ENCODE measurements around the gene SORCS2.

Gene SORCS2

DNA sequence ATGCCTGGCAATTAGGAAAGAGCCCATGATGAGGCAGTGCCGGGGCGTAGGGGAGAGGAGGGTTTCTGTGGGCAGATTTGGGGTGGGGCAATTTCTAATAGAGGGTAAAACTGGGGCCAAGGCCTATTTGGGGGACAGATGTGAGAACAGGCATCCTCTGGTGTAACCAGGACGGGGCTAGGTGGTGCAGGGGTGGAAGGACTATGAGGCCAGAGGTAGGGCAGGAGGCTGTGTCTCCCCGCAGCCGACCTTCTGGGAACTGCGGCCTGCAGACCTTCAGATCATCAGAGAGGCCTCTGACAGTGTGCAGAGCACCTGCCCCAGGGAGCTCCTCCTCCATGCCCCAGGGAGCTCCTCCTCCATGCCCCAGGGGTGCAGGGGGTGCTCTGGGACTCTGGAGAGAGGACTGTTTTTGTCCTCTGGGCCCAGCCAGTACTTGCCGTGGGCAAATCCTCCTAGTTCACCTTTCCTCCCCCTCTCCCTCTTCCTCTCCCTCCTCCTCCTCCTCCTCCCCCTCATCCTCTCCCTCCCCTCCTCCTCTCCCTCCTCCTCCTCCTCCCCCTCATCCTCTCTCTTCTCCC, 101.9 kb downstream of the SORCS2 start:
- WGBS (ENCODE audit: insufficient coverage): 69% methylated on average over 6 of the region's 7 CpGs
- Histone ChIP-seq H3K9me3 (ENCODE audit: control extremely low read depth in 1 of 5, control insufficient read depth in 4 of 5, insufficient read depth in 2 of 5, low read depth in 1 of 5, low read length in 4 of 5) (no peaks in the 10 kb centered on the region), H3K4me3 (ENCODE audit: control insufficient read depth in 1 of 7, extremely low read depth in 1 of 7, insufficient read depth in 4 of 7, low read depth in 2 of 7, low read length in 6 of 7) (no peak overlapping the region), H3K27me3 (replicated peaks in 2 of 5; ENCODE audit: control insufficient read depth in 4 of 5, insufficient read depth in 5 of 5, low read length in 4 of 5) (peaks cover 0 to 56% (median 5%) of the 10 kb centered on the region in 5 experiments), H3K4me1 (ENCODE audit: control extremely low read depth in 1 of 4, control insufficient read depth in 4 of 4, insufficient read depth in 4 of 4, low read length in 3 of 4) (no peaks in the 10 kb centered on the region), H3K36me3 (ENCODE audit: control insufficient read depth in 4 of 4, insufficient read depth in 4 of 4, low read length in 3 of 4) (no peaks in the 10 kb centered on the region), H3K27ac (ENCODE audit: insufficient read depth in 1 of 2, low read depth in 1 of 2, low read length in 2 of 2, poor library complexity in 1 of 2, severe bottlenecking in 2 of 2) (no peak overlapping the region)
- peak in 2 of 3 donors; percentile 16 to 27 for DNase-seq
- ChIA-PET POLR2A (no interaction called here), CTCF (interaction anchor here (0.7 kb wide), 1 partner anchor 102 kb away, joined by 3 read pairs; the partner anchor contains the start of gene SORCS2)

DNA sequence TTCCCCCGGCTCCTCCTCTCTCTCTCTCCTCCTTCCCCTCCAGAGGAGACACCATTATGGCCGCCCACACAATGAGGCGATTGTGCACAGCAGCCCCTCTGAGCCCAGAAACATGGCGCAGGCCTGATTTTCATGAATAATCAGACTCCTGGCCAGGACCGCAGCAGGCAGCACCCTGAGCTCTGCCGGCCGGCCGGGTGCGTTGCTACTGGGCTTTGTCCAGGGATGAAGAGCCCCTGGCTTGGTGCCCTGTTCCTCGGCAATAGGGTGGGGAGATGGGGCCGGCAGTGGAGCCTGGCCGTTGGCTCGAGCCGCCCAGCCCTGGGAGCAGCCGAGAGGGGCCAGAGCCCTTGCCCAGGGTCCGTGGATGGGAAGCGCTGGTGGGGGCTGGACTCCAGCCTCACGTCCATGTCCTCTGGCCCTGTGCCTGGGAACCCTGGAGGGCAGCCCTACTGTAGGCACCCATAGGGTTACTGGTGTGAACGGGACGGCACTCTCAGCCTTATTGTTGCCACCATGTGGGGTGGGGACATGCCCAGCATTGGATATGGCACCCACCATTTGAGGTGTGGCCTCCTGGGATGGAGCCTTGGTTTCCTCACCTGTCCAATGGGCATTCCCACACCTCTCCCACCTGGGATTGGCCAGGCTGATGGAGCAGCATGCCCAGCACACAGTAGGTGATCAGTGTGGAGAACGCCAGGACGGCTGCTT, 103.0 kb downstream of the SORCS2 start:
- ChIA-PET CTCF (interaction anchor here (1.0 to 2.4 kb wide), 4 partner anchors 13 to 192 kb away, joined by 3 to 8 read pairs (median 4); no protein-coding TSS in a partner anchor), POLR2A (no interaction called here)
- Histone ChIP-seq H3K4me1 (ENCODE audit: control extremely low read depth in 1 of 4, control insufficient read depth in 4 of 4, insufficient read depth in 4 of 4, low read length in 3 of 4) (no peaks in the 10 kb centered on the region), H3K27ac (ENCODE audit: insufficient read depth in 1 of 2, low read depth in 1 of 2, low read length in 2 of 2, poor library complexity in 1 of 2, severe bottlenecking in 2 of 2) (no peak overlapping the region), H3K4me3 (ENCODE audit: control insufficient read depth in 1 of 7, extremely low read depth in 1 of 7, insufficient read depth in 4 of 7, low read depth in 2 of 7, low read length in 6 of 7) (no peak overlapping the region), H3K36me3 (ENCODE audit: control insufficient read depth in 4 of 4, insufficient read depth in 4 of 4, low read length in 3 of 4) (no peaks in the 10 kb centered on the region), H3K9me3 (ENCODE audit: control extremely low read depth in 1 of 5, control insufficient read depth in 4 of 5, insufficient read depth in 2 of 5, low read depth in 1 of 5, low read length in 4 of 5) (no peaks in the 10 kb centered on the region), H3K27me3 (replicated peaks in 2 of 5; ENCODE audit: control insufficient read depth in 4 of 5, insufficient read depth in 5 of 5, low read length in 4 of 5) (peaks cover 0 to 63% (median 7%) of the 10 kb centered on the region in 5 experiments)
- WGBS (ENCODE audit: insufficient coverage): 87% methylated on average over 22 of the region's 22 CpGs
- DNase-seq: peak in 1 of 3 donors; percentile 4

DNA sequence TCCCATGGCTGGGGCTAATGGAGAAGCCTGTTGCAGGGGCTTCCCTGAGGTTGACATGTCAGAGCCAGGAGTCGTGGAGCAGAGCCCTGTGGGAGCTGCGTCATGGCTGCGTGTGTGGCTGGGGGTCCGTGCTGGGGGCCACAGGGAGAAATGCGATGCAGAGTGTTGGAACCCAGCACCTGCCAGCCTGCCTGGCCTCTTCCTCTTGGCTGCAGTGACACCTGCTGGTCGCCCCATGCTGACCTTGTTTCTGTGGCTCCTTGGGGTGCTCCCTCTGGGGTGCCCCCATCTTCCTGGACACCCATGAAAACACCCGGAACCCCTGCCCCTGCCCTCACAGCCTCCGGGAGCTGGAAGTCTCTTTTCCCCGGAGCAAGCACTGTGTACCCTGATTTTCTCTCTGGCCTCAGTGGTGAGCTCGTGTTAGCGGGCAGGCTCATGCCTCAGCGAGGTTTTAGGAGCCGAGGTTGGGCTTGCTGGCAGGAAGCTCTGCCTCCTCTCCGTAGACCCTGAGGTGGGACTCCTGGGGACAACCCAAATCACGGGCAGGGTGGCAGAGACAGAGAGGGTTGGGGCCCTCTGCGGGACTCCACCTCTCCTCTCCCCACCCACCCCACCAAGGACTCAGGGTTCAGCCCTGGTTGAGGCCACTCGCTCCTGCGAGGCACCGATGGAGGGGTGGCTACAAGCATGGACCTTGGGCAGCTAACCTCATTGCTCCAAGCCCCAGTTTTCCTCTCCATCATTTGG, 103.7 kb downstream of the SORCS2 start:
- peaks cover 0 to 63% (median 7%) of the 10 kb centered on the region in 5 experiments for H3K27me3 ChIP-seq (replicated peaks in 2 of 5; ENCODE audit: control insufficient read depth in 4 of 5, insufficient read depth in 5 of 5, low read length in 4 of 5)
- no peak overlapping the region for H3K4me3 ChIP-seq (ENCODE audit: control insufficient read depth in 1 of 7, extremely low read depth in 1 of 7, insufficient read depth in 4 of 7, low read depth in 2 of 7, low read length in 6 of 7)

GRCh38 chr4:7296661-7297335, 104.5 kb downstream of the SORCS2 start:
- POLR2A ChIA-PET: no interaction called here
- peaks cover 0 to 57% (median 8%) of the 10 kb centered on the region in 5 experiments for H3K27me3 ChIP-seq (replicated peaks in 2 of 5; ENCODE audit: control insufficient read depth in 4 of 5, insufficient read depth in 5 of 5, low read length in 4 of 5)
- H3K4me3 ChIP-seq (ENCODE audit: control insufficient read depth in 1 of 7, extremely low read depth in 1 of 7, insufficient read depth in 4 of 7, low read depth in 2 of 7, low read length in 6 of 7): no peak overlapping the region
- H3K36me3 ChIP-seq (ENCODE audit: control insufficient read depth in 4 of 4, insufficient read depth in 4 of 4, low read length in 3 of 4): no peaks in the 10 kb centered on the region
- no peaks in the 10 kb centered on the region for H3K4me1 ChIP-seq (ENCODE audit: control extremely low read depth in 1 of 4, control insufficient read depth in 4 of 4, insufficient read depth in 4 of 4, low read length in 3 of 4)
- DNase-seq: no peak
- no peak overlapping the region for H3K27ac ChIP-seq (ENCODE audit: insufficient read depth in 1 of 2, low read depth in 1 of 2, low read length in 2 of 2, poor library complexity in 1 of 2, severe bottlenecking in 2 of 2)
- 93% methylated on average over 10 of the region's 23 CpGs for WGBS (ENCODE audit: insufficient coverage)
- no peaks in the 10 kb centered on the region for H3K9me3 ChIP-seq (ENCODE audit: control extremely low read depth in 1 of 5, control insufficient read depth in 4 of 5, insufficient read depth in 2 of 5, low read depth in 1 of 5, low read length in 4 of 5)
- CTCF ChIA-PET: interaction anchor here (1.0 to 2.4 kb wide), 6 partner anchors 12 to 193 kb away, joined by 3 to 8 read pairs (median 4); no protein-coding TSS in a partner anchor

More for the DNA sequence above, 103.7 kb downstream of the SORCS2 start:
- Histone ChIP-seq H3K4me1 (ENCODE audit: control extremely low read depth in 1 of 4, control insufficient read depth in 4 of 4, insufficient read depth in 4 of 4, low read length in 3 of 4) (no peaks in the 10 kb centered on the region), H3K36me3 (ENCODE audit: control insufficient read depth in 4 of 4, insufficient read depth in 4 of 4, low read length in 3 of 4) (no peaks in the 10 kb centered on the region), H3K9me3 (ENCODE audit: control extremely low read depth in 1 of 5, control insufficient read depth in 4 of 5, insufficient read depth in 2 of 5, low read depth in 1 of 5, low read length in 4 of 5) (no peaks in the 10 kb centered on the region), H3K27ac (ENCODE audit: insufficient read depth in 1 of 2, low read depth in 1 of 2, low read length in 2 of 2, poor library complexity in 1 of 2, severe bottlenecking in 2 of 2) (no peak overlapping the region)
- 73% methylated on average over 14 of the region's 19 CpGs for WGBS (ENCODE audit: insufficient coverage)
- POLR2A ChIA-PET: no interaction called here
- DNase-seq: peak; percentile 19 to 32 (median 24)
- CTCF ChIA-PET: interaction anchor here (0.6 to 2.4 kb wide), 6 partner anchors 13 to 920 kb away, joined by 3 to 8 read pairs (median 4); no protein-coding TSS in a partner anchor

- H3K27me3 ChIP-seq (replicated peaks in 2 of 5; ENCODE audit: control insufficient read depth in 4 of 5, insufficient read depth in 5 of 5, low read length in 4 of 5): peaks cover 0 to 56% (median 8%) of the 10 kb centered on the region in 5 experiments
- H3K27ac ChIP-seq (ENCODE audit: insufficient read depth in 1 of 2, low read depth in 1 of 2, low read length in 2 of 2, poor library complexity in 1 of 2, severe bottlenecking in 2 of 2): no peak overlapping the region
- H3K4me3 ChIP-seq (ENCODE audit: control insufficient read depth in 1 of 7, extremely low read depth in 1 of 7, insufficient read depth in 4 of 7, low read depth in 2 of 7, low read length in 6 of 7): no peak overlapping the region
- WGBS (ENCODE audit: insufficient coverage): 57% methylated on average over 7 of the region's 9 CpGs
- H3K36me3 ChIP-seq (ENCODE audit: control insufficient read depth in 4 of 4, insufficient read depth in 4 of 4, low read length in 3 of 4): no peaks in the 10 kb centered on the region
- CTCF ChIA-PET: interaction anchor here (1.3 to 2.4 kb wide), 3 partner anchors 101 to 108 kb away, joined by 3 to 8 read pairs (median 5); no protein-coding TSS in a partner anchor
- no peak for DNase-seq
- POLR2A ChIA-PET: interaction anchor here (0.6 kb wide), 1 partner anchor 16 kb away, joined by 3 read pairs; no protein-coding TSS in a partner anchor
- H3K4me1 ChIP-seq (ENCODE audit: control extremely low read depth in 1 of 4, control insufficient read depth in 4 of 4, insufficient read depth in 4 of 4, low read length in 3 of 4): no peaks in the 10 kb centered on the region
- no peaks in the 10 kb centered on the region for H3K9me3 ChIP-seq (ENCODE audit: control extremely low read depth in 1 of 5, control insufficient read depth in 4 of 5, insufficient read depth in 2 of 5, low read depth in 1 of 5, low read length in 4 of 5)
These were observed 105.0 kb downstream of the SORCS2 start for GRCh38 chr4:7297374-7297773.

GRCh38 chr4:7297881-7298280, 105.5 kb downstream of the SORCS2 start:
- H3K4me1 ChIP-seq (ENCODE audit: control extremely low read depth in 1 of 4, control insufficient read depth in 4 of 4, insufficient read depth in 4 of 4, low read length in 3 of 4): no peaks in the 10 kb centered on the region
- WGBS (ENCODE audit: insufficient coverage): 66% methylated on average over 5 of the region's 8 CpGs
- no peak for DNase-seq
- H3K36me3 ChIP-seq (ENCODE audit: control insufficient read depth in 4 of 4, insufficient read depth in 4 of 4, low read length in 3 of 4): no peaks in the 10 kb centered on the region
- no peak overlapping the region for H3K4me3 ChIP-seq (ENCODE audit: control insufficient read depth in 1 of 7, extremely low read depth in 1 of 7, insufficient read depth in 4 of 7, low read depth in 2 of 7, low read length in 6 of 7)
- peaks cover 0 to 56% (median 8%) of the 10 kb centered on the region in 5 experiments for H3K27me3 ChIP-seq (replicated peaks in 2 of 5; ENCODE audit: control insufficient read depth in 4 of 5, insufficient read depth in 5 of 5, low read length in 4 of 5)
- CTCF ChIA-PET: interaction anchor here (1.1 to 2.4 kb wide), 3 partner anchors 10 to 103 kb away, joined by 3 to 8 read pairs (median 3); no protein-coding TSS in a partner anchor
- H3K9me3 ChIP-seq (ENCODE audit: control extremely low read depth in 1 of 5, control insufficient read depth in 4 of 5, insufficient read depth in 2 of 5, low read depth in 1 of 5, low read length in 4 of 5): no peaks in the 10 kb centered on the region
- H3K27ac ChIP-seq (ENCODE audit: insufficient read depth in 1 of 2, low read depth in 1 of 2, low read length in 2 of 2, poor library complexity in 1 of 2, severe bottlenecking in 2 of 2): no peak overlapping the region
- POLR2A ChIA-PET: interaction anchor here (0.6 kb wide), 1 partner anchor 15 kb away, joined by 3 read pairs; no protein-coding TSS in a partner anchor

Measured in common myeloid progenitor, CD34-positive (primary cell).